Panc1 (cell line): ENCODE results near the gene NPAS1.

Experiments
- POLR2AphosphoS5 ChIP-seq: IDR thresholded peaks from 2 replicates; pipeline ENCODE4 v1.6.1; 2012; ENCODE audit warnings: mild to moderate bottlenecking, low read depth, low read length, moderate library complexity
- TCF7L2 ChIP-seq: IDR thresholded peaks from 2 replicates; pipeline ENCODE4 v1.6.1; 2011; ENCODE audit warnings: mild to moderate bottlenecking, low read depth, low read length, inconsistent platforms
- TF ChIP-seq, protein P1 (sequence below): fragments of 450-650 bp; IDR thresholded peaks from 2 replicates; pipeline ENCODE4 v1.5.1; 2017; ENCODE audit warnings: mild to moderate bottlenecking

- TF ChIP-seq, protein P1, sequence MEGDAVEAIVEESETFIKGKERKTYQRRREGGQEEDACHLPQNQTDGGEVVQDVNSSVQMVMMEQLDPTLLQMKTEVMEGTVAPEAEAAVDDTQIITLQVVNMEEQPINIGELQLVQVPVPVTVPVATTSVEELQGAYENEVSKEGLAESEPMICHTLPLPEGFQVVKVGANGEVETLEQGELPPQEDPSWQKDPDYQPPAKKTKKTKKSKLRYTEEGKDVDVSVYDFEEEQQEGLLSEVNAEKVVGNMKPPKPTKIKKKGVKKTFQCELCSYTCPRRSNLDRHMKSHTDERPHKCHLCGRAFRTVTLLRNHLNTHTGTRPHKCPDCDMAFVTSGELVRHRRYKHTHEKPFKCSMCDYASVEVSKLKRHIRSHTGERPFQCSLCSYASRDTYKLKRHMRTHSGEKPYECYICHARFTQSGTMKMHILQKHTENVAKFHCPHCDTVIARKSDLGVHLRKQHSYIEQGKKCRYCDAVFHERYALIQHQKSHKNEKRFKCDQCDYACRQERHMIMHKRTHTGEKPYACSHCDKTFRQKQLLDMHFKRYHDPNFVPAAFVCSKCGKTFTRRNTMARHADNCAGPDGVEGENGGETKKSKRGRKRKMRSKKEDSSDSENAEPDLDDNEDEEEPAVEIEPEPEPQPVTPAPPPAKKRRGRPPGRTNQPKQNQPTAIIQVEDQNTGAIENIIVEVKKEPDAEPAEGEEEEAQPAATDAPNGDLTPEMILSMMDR, result no peak
- no peak for TF ChIP-seq POLR2AphosphoS5
- TF ChIP-seq TCF7L2, result no peak
Measured at GRCh38 chr19:47019431-47020041, at the start of gene NPAS1.
